Mesendoderm (in vitro differentiated cells): ENCODE measurements around the gene MTA1.

Experiments used
- DNase-seq: peaks from one replicate; pipeline ENCODE4 v3.0.0; 2013
- H2AK5ac ChIP-seq: 2 replicates; pipeline ENCODE4 v1.6.1; 2013; ENCODE audit warnings: low read length, inconsistent platforms
- H2BK120ac ChIP-seq: 2 replicates; pipeline ENCODE4 v1.6.1; 2013; ENCODE audit warnings: low read depth, mild to moderate bottlenecking, low read length, moderate library complexity, mixed read lengths
- H2BK15ac ChIP-seq: replicated peaks from 2 replicates; pipeline ENCODE4 v1.6.1; 2013; ENCODE audit warnings: low read depth, mild to moderate bottlenecking, moderate library complexity
- H2BK5ac ChIP-seq: 2 replicates; pipeline ENCODE4 v1.6.1; 2013; ENCODE audit warnings: low read length, inconsistent platforms
- H3K18ac ChIP-seq: 2 replicates; pipeline ENCODE4 v1.6.1; 2013; ENCODE audit warnings: mild to moderate bottlenecking, low read length, mixed read lengths
- H3K23ac ChIP-seq: one replicate; pipeline ENCODE4 v1.6.1; 2013; ENCODE audit warnings: low read length
- H3K27ac ChIP-seq: 2 replicates; pipeline ENCODE4 v1.5.1; 2013; ENCODE audit warnings: low read depth, mild to moderate bottlenecking, inconsistent platforms, low read length, moderate library complexity
- H3K27me3 ChIP-seq: 2 replicates; pipeline ENCODE4 v1.6.1; 2013; ENCODE audit warnings: low read length, control low read depth, mild to moderate bottlenecking, inconsistent platforms; ENCODE audit not compliant: insufficient read depth, poor library complexity
- H3K36me3 ChIP-seq: 2 replicates; pipeline ENCODE4 v1.6.1; 2013; ENCODE audit warnings: low read length, inconsistent platforms; ENCODE audit not compliant: control insufficient read depth, insufficient read depth
- H3K4ac ChIP-seq: one replicate; pipeline ENCODE4 v1.6.1; 2013; ENCODE audit warnings: low read depth, mild to moderate bottlenecking, low read length, moderate library complexity
- H3K4me1 ChIP-seq: 2 replicates; pipeline ENCODE4 v1.6.1; 2013; ENCODE audit warnings: low read depth, low read length, inconsistent platforms; ENCODE audit not compliant: control insufficient read depth
- H3K4me2 ChIP-seq: 2 replicates; pipeline ENCODE4 v1.6.1; 2013; ENCODE audit warnings: low read length
- H3K4me3 ChIP-seq: 2 replicates; pipeline ENCODE4 v1.5.1; 2013; ENCODE audit warnings: mild to moderate bottlenecking, low read length
- H3K56ac ChIP-seq: one replicate; pipeline ENCODE4 v1.6.1; 2013; ENCODE audit warnings: low read length
- H3K79me1 ChIP-seq: 2 replicates; pipeline ENCODE4 v1.6.1; 2013; ENCODE audit warnings: low read length, inconsistent platforms
- H3K79me2 ChIP-seq: 2 replicates; pipeline ENCODE4 v1.6.1; 2013; ENCODE audit warnings: mild to moderate bottlenecking, low read length; ENCODE audit not compliant: control insufficient read depth, insufficient read depth
- H3K9ac ChIP-seq: 2 replicates; pipeline ENCODE4 v1.6.1; 2013; ENCODE audit warnings: low read length, inconsistent platforms
- H4K5ac ChIP-seq: one replicate; pipeline ENCODE4 v1.6.1; 2013; ENCODE audit warnings: low read length
- H4K8ac ChIP-seq: one replicate; pipeline ENCODE4 v1.6.1; 2013; ENCODE audit warnings: low read depth, mild to moderate bottlenecking, control low read depth, low read length, moderate library complexity
- WGBS: extraction: QIAGEN DNeasy Blood & Tissue Kit; methylation state at CpG from one replicate; pipeline ENCODE4 v1.1.7; 2013; ENCODE audit warnings: low lambda C conversion rate, missing lambda C conversion rate; ENCODE audit not compliant: insufficient coverage; ENCODE audit errors: extremely low coverage; 5-methylcytosine and 5-hydroxymethylcytosine counted together

MTA1 gene

DNA sequence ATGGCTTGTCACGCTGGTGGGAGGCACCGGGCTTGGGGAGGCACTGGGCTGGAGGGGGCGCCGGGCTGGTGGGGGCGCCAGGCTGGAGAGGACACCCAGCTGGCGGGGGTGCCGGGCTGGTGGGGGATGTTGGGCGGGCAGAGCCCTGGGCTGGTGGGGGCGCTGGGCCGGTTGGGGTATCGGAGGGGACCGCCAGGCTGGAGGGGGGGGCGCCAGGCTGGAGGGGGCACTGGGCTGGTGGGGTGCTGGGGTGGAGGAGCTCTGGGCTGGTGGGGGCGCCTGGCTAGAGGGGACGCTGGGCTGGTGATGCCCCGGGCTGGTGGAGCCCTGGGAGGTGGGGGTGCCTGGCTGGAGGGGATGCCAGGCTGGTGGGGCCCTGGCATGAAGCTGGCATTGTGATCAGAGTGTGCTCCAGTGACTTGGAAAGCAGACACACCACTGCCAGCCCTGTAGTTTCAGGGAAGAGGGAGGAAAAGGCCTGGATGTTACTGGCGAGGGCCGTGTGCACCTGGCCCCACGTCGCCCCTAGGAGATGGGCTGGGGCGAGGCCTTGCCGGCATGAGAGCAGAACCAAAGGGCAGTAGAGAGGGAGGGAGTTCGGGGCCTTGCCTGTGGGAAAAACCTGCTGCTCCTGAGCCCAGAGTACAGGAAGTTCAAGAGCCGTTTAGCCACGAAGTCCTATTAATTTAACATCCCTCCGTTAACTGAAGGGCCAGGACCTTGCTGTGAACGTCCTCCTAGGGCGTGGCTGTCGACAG lies 84.5 kb downstream of the MTA1 start:
- H3K4me1 ChIP-seq = no peaks in the 10 kb centered on the region

DNA sequence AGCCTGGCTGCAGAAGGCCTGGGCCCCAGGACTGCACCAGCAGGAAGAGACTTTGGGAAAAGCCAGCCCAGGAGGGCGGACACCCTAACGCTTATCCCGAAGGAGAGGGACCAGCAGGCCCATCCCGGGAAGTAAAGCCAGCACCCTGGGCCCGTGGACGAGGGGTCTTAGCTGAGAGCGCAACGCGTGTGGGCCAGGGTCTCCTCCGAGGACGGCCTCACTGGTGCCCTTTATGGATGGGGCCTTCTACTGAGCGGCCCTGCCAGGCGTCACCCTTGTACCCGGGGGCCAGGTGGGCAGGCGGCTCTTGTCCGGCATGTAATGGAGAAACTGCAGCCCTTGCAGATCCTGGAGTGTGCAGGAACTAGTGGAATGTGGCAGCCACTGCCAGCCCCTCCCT lies 85.5 kb downstream of the MTA1 start:
- no peaks in the 10 kb centered on the region for H3K36me3 ChIP-seq
- no peak overlapping the region for H2BK15ac ChIP-seq
- no peak overlapping the region for H3K4me2 ChIP-seq
- H3K27me3 ChIP-seq = no peaks in the 10 kb centered on the region
- H3K79me2 ChIP-seq = no peaks in the 10 kb centered on the region
- H3K9ac ChIP-seq = no peak overlapping the region
- no peak overlapping the region for H2BK5ac ChIP-seq
- no peak overlapping the region for H3K23ac ChIP-seq
- no peak overlapping the region for H3K4me3 ChIP-seq
- no peak overlapping the region for H2AK5ac ChIP-seq
- no peak overlapping the region for H2BK120ac ChIP-seq
- H3K4ac ChIP-seq = no peak overlapping the region
- no peak overlapping the region for H4K5ac ChIP-seq
- no peak overlapping the region for H3K27ac ChIP-seq
- H3K18ac ChIP-seq = no peak overlapping the region
- H3K79me1 ChIP-seq = no peaks in the 10 kb centered on the region
- no CpG with 5 or more reads among the region's 16 CpGs for WGBS
- DNase-seq = no peak
- H3K56ac ChIP-seq = no peak overlapping the region
- no peaks in the 10 kb centered on the region for H3K4me1 ChIP-seq
- H4K8ac ChIP-seq = no peak overlapping the region

More for the DNA sequence above, 84.5 kb downstream of the MTA1 start:
- no peaks in the 10 kb centered on the region for H3K27me3 ChIP-seq
- no peak overlapping the region for H3K56ac ChIP-seq
- no peaks in the 10 kb centered on the region for H3K79me1 ChIP-seq
- H2BK5ac ChIP-seq = no peak overlapping the region
- no peak overlapping the region for H3K23ac ChIP-seq
- no peak overlapping the region for H2BK120ac ChIP-seq
- no peak overlapping the region for H4K5ac ChIP-seq
- H3K36me3 ChIP-seq = no peaks in the 10 kb centered on the region
- H3K18ac ChIP-seq = no peak overlapping the region
- H2BK15ac ChIP-seq = no peak overlapping the region
- no peak overlapping the region for H3K4ac ChIP-seq
- H2AK5ac ChIP-seq = no peak overlapping the region
- no peaks in the 10 kb centered on the region for H3K79me2 ChIP-seq
- H3K4me2 ChIP-seq = no peak overlapping the region
- DNase-seq = no peak
- H4K8ac ChIP-seq = no peak overlapping the region
- H3K4me3 ChIP-seq = no peak overlapping the region
- H3K9ac ChIP-seq = no peak overlapping the region
- WGBS = no CpG with 5 or more reads among the region's 29 CpGs
- no peak overlapping the region for H3K27ac ChIP-seq

DNA sequence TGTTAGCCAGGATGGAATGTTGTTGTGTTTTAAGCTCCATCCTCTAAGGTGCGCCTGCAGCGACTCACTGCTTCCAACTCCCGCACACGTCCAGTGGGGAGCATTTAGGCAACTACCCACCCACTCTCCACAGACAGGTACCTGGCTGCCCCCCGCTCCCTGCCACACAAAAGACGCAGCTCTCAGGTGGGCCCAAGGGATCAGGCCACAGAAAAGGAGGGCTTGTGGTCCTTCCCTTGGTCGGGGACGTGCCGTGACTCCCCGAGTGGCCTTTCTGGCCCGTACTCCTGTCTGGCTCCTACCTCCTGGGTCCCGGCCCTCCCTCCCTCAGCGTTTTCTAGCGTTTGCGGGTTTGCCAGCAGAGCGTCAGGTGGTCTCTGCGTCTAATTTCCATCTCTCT lies 87.6 kb downstream of the MTA1 start:
- Histone ChIP-seq H3K9ac (no peak overlapping the region), H3K4me2 (no peak overlapping the region), H3K23ac (no peak overlapping the region), H4K8ac (no peak overlapping the region), H3K27me3 (no peaks in the 10 kb centered on the region), H4K5ac (no peak overlapping the region), H3K79me1 (no peaks in the 10 kb centered on the region), H2BK120ac (no peak overlapping the region), H2BK15ac (no peak overlapping the region), H2AK5ac (no peak overlapping the region), H3K18ac (no peak overlapping the region), H3K4me3 (no peak overlapping the region), H3K56ac (no peak overlapping the region), H3K4me1 (no peaks in the 10 kb centered on the region), H3K4ac (no peak overlapping the region), H3K27ac (no peak overlapping the region), H2BK5ac (no peak overlapping the region), H3K36me3 (no peaks in the 10 kb centered on the region), H3K79me2 (no peaks in the 10 kb centered on the region)
- WGBS = no CpG with 5 or more reads among the region's 17 CpGs
- no peak for DNase-seq

DNA sequence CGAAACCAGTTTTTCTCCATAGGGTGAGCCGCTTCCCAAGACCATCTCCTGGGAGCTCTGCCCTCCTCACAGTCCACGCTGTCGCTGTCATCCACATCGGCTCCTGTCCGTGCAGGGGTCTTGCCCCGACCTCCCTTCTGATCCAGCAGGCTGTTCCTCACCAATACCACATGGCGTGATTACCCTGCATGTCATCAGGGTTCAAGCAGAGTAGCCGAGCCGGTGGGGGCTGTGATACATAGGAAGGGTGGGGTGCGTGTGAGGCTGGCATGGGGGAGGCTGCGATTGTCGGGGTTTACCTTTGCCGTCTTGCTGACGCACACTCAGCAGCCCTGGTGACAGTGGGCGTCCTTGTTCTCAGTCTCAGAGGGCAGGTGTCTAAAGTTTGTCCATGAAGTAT lies 88.4 kb downstream of the MTA1 start:
- no peak overlapping the region for H3K4me3 ChIP-seq
- DNase-seq = no peak
- H2AK5ac ChIP-seq = no peak overlapping the region
- no peaks in the 10 kb centered on the region for H3K4me1 ChIP-seq
- H3K56ac ChIP-seq = no peak overlapping the region
- H4K5ac ChIP-seq = no peak overlapping the region
- H2BK15ac ChIP-seq = no peak overlapping the region
- no peaks in the 10 kb centered on the region for H3K79me2 ChIP-seq
- no peak overlapping the region for H4K8ac ChIP-seq
- H3K18ac ChIP-seq = no peak overlapping the region
- H3K27me3 ChIP-seq = no peaks in the 10 kb centered on the region
- H3K23ac ChIP-seq = no peak overlapping the region
- WGBS = no CpG with 5 or more reads among the region's 16 CpGs
- no peaks in the 10 kb centered on the region for H3K36me3 ChIP-seq
- H2BK120ac ChIP-seq = no peak overlapping the region
- H3K79me1 ChIP-seq = no peaks in the 10 kb centered on the region
- no peak overlapping the region for H3K4me2 ChIP-seq
- H3K4ac ChIP-seq = no peak overlapping the region
- H3K9ac ChIP-seq = no peak overlapping the region
- no peak overlapping the region for H2BK5ac ChIP-seq
- H3K27ac ChIP-seq = no peak overlapping the region

DNA sequence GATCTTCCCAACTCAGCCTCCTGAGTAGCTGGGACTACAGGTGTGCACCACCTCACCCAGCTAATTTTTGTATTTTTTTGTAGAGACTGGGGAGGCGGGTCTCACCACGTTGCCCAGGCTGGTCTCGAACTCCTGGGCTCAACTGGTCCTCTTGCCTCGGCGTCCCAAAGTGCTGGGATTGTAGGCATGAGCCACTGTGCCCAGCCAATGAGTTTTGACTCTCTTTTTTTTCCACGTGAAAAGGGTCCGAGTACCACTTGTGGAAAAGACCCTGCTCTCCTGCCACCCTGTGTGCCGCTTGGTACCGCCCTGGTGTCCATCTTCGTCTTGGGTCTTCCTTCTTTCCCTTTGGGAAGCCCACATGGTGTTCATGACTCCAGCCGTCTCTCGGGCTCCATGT lies 89.0 kb downstream of the MTA1 start:
- Histone ChIP-seq H3K9ac (no peak overlapping the region), H3K27me3 (no peaks in the 10 kb centered on the region), H3K23ac (no peak overlapping the region), H3K79me2 (no peaks in the 10 kb centered on the region), H4K5ac (no peak overlapping the region), H3K18ac (no peak overlapping the region), H3K79me1 (no peaks in the 10 kb centered on the region), H3K4me1 (no peaks in the 10 kb centered on the region), H2BK5ac (no peak overlapping the region), H2BK120ac (no peak overlapping the region), H3K4me3 (no peak overlapping the region), H3K56ac (no peak overlapping the region), H3K4ac (no peak overlapping the region), H4K8ac (no peak overlapping the region), H2BK15ac (no peak overlapping the region), H3K4me2 (no peak overlapping the region), H2AK5ac (no peak overlapping the region), H3K27ac (no peak overlapping the region), H3K36me3 (no peaks in the 10 kb centered on the region)
- DNase-seq = no peak
- WGBS = no CpG with 5 or more reads among the region's 12 CpGs

DNA sequence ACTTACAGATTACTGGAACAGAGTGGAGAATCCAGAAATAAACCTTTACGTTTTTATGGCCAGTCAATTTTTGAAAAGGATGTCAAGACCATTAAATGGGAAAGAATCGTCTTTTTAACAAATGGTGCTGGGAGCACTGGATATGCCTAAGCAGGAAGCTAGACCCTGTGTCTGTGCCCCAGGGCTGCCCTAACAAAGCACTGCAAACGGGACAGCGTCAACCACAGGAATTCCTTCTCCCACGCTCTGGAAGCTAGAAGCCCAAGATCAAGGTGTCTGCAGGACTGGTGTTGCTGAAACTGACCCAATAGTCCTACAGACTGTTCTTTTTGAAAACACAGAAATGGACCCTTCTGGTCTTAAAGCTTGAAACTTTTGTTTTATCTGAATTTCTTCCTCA lies 97.5 kb downstream of the MTA1 start:
- H2BK5ac ChIP-seq = no peak overlapping the region
- no peak overlapping the region for H4K5ac ChIP-seq
- no peaks in the 10 kb centered on the region for H3K79me2 ChIP-seq
- no peak overlapping the region for H2BK15ac ChIP-seq
- no peak overlapping the region for H3K4ac ChIP-seq
- no peak overlapping the region for H3K4me3 ChIP-seq
- no peaks in the 10 kb centered on the region for H3K36me3 ChIP-seq
- no peak overlapping the region for H3K56ac ChIP-seq
- H2AK5ac ChIP-seq = no peak overlapping the region
- H3K79me1 ChIP-seq = no peaks in the 10 kb centered on the region
- no peak overlapping the region for H3K9ac ChIP-seq
- no peak overlapping the region for H3K18ac ChIP-seq
- no peaks in the 10 kb centered on the region for H3K4me1 ChIP-seq
- H3K23ac ChIP-seq = no peak overlapping the region
- no peak overlapping the region for H2BK120ac ChIP-seq
- H3K27ac ChIP-seq = no peak overlapping the region
- no CpG with 5 or more reads among the region's 5 CpGs for WGBS
- no peak overlapping the region for H4K8ac ChIP-seq
- DNase-seq = no peak
- no peak overlapping the region for H3K4me2 ChIP-seq
- H3K27me3 ChIP-seq = no peaks in the 10 kb centered on the region
